ENCODE results near the gene RACGAP1. TPM values are rescaled to one million over a fixed set of nuclear protein-coding genes. Genes with fewer than 3 reads are reported as not detected.

Gene RACGAP1
- total RNA-seq, 1 experiment from 2014 or later, result 78.6 TPM

DNA sequence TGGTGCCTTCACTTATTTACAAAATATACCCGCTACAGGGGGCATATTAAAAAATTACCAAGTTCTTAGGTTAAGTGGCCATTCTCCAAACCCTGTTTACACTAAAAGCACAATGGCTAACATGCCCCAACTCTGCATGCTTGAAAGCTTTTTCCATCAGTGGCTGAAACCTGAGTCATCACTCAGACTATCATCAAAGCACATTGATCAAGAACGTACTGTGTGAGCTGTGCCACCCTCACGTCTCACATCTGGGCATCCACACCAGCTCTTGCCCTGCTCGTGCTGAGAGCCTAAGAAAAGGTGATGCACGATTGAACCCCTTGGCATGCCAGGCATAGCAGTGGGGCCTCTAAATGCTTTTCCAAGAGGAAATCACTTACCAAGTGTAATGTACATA lies 39.3 kb downstream of the RACGAP1 start:
- no peaks in the 10 kb centered on the region for H3K4me1 ChIP-seq (ENCODE audit: low read length)
- H3K27me3 ChIP-seq (ENCODE audit: low read length), result no peaks in the 10 kb centered on the region
- no peaks in the 10 kb centered on the region for H3K9me2 ChIP-seq (replicated peaks; ENCODE audit: insufficient read depth, low read length)
- no peak overlapping the region for H3K9ac ChIP-seq (ENCODE audit: low read length)
- H3K27ac ChIP-seq (ENCODE audit: low read length), result no peak overlapping the region
- H3K36me3 ChIP-seq (ENCODE audit: insufficient read depth, low read length), result peaks cover 21% of the 10 kb centered on the region
- H3K79me2 ChIP-seq (ENCODE audit: low read length), result no peaks in the 10 kb centered on the region
- no peak overlapping the region for H3K4me3 ChIP-seq (ENCODE audit: low read length)
- H3K4me2 ChIP-seq (ENCODE audit: low read depth, low read length, poor library complexity, severe bottlenecking), result no peak overlapping the region
- no peak overlapping the region for H2AFZ ChIP-seq (ENCODE audit: low read length)
- no peaks in the 10 kb centered on the region for H4K20me1 ChIP-seq (ENCODE audit: insufficient read depth, low read depth, low read length)
- H3K9me3 ChIP-seq (ENCODE audit: low read length), result no peaks in the 10 kb centered on the region
- DNase-seq, result no peak

DNA sequence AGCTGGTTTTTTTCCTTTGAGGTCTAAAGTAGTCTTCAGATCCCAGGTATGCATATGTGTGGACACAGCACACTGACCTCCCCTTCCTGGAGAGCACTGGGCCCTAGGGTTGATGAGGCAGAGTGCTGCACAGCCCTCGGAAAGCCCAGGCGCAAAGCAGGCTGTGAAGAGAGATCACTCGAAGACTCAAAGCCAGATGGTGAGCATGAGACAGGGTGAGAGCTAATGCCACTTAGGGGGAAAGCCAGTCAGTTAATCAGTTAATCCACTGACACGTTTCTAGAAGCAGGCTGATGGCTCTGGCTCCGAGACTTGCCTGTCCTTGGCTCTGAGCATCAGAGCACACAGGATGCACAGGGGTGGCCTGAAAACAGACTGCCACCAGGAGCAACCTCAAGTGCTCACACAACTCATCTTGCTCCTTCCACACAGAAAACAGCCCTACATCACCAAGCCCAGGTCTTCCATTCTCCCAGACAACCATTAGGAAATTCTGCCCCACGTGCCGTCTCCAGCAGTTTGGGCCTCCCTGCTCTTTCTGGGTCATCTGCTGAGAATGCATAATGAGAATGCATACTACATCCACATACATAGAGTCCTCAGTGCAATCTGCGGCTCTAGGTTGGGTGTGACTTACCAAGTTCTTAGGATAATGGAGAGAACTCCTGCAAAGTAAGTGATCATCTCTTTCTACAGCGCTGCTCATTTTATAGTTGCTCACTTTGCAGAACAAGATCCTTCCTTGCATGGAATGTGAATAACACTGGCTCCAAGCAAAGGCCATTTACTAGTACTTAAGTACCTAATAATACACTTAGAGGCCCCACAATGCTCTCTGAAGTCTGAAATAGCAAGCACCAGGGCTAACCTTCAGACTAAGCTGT lies 40.6 kb downstream of the RACGAP1 start:
- no peaks in the 10 kb centered on the region for H4K20me1 ChIP-seq (ENCODE audit: insufficient read depth, low read depth, low read length)
- no peaks in the 10 kb centered on the region for H3K27me3 ChIP-seq (ENCODE audit: low read length)
- no peak overlapping the region for H3K27ac ChIP-seq (ENCODE audit: low read length)
- H3K79me2 ChIP-seq (ENCODE audit: low read length), result no peaks in the 10 kb centered on the region
- H3K9me2 ChIP-seq (replicated peaks; ENCODE audit: insufficient read depth, low read length), result no peaks in the 10 kb centered on the region
- H3K4me3 ChIP-seq (ENCODE audit: low read length), result no peak overlapping the region
- H2AFZ ChIP-seq (ENCODE audit: low read length), result no peak overlapping the region
- H3K36me3 ChIP-seq (ENCODE audit: insufficient read depth, low read length), result peaks cover 10% of the 10 kb centered on the region
- DNase-seq, result no peak
- H3K4me1 ChIP-seq (ENCODE audit: low read length), result no peaks in the 10 kb centered on the region
- no peak overlapping the region for H3K4me2 ChIP-seq (ENCODE audit: low read depth, low read length, poor library complexity, severe bottlenecking)
- no peaks in the 10 kb centered on the region for H3K9me3 ChIP-seq (ENCODE audit: low read length)
- H3K9ac ChIP-seq (ENCODE audit: low read length), result no peak overlapping the region

DNA sequence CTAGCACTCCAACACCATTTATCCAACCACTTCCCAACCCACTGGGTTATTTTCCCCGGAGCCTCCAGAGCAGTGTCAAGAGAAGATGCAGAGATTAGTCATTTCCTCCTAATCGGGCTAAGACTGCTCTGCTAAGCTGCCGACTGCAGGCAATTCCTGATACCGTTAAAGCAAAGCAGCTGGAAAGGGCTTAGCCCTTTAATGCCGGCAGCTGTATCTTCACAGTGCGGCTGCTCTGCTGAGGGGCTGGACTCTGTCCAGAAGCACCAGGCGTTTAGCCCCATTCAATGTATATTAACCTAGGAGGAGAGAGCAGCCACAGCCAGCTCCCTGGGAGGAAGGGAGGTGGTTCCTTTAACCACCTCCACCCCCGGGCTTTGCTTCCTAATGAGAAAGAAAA lies 41.4 kb downstream of the RACGAP1 start:
- Histone ChIP-seq H3K79me2 (ENCODE audit: low read length) (no peaks in the 10 kb centered on the region), H3K27ac (ENCODE audit: low read length) (no peak overlapping the region), H4K20me1 (ENCODE audit: insufficient read depth, low read depth, low read length) (no peaks in the 10 kb centered on the region), H3K36me3 (ENCODE audit: insufficient read depth, low read length) (peaks cover 4% of the 10 kb centered on the region; the same call in 1 of the 2 replicates), H3K9me2 (replicated peaks; ENCODE audit: insufficient read depth, low read length) (no peaks in the 10 kb centered on the region), H3K9ac (ENCODE audit: low read length) (no peak overlapping the region), H3K4me3 (ENCODE audit: low read length) (no peak overlapping the region), H3K4me2 (ENCODE audit: low read depth, low read length, poor library complexity, severe bottlenecking) (no peak overlapping the region), H3K9me3 (ENCODE audit: low read length) (no peaks in the 10 kb centered on the region), H2AFZ (ENCODE audit: low read length) (no peak overlapping the region), H3K27me3 (ENCODE audit: low read length) (no peaks in the 10 kb centered on the region), H3K4me1 (ENCODE audit: low read length) (no peaks in the 10 kb centered on the region)
- DNase-seq, result no peak

DNA sequence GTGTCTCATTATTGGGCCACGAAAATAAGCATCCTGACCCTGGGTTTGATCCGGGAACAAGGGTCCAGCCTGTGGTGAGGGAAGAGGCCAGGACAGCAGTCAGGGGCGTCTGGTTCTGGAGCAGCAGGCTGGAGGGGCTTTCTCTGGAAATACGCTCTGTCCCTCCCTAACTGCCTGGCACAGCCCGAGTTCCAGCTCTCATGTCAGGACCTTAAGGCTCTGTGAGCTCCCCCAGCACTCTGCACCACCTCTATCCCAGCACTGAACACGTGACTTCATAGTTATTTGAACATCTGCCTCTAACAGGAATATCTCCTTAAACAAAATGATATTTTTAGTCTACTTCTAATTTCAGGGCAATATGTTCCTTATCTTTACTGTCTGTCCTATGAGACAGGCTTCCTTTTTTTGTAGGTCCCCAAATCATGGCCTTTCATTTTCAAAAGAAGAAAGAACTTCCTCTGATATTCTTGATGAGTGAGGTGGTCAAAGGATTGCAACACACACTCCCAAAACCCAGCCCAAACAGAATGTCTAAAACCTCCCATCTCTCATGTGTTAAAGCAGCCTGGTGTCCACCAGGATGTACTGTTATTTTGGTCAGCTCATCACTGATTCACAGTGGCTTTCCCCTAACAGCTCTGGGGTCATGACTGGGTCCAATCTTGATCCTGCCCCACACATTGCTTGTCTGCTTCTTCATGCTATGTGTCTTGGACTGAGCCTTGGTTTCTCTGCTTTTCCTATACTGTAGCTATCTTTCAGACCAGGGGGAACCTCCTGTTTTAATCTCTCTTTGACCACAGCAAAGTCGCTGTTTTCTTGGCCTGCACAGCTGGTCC lies 42.8 kb downstream of the RACGAP1 start:
- Histone ChIP-seq H3K4me3 (ENCODE audit: low read length) (no peak overlapping the region), H3K9me2 (replicated peaks; ENCODE audit: insufficient read depth, low read length) (no peaks in the 10 kb centered on the region), H4K20me1 (ENCODE audit: insufficient read depth, low read depth, low read length) (no peaks in the 10 kb centered on the region), H3K36me3 (ENCODE audit: insufficient read depth, low read length) (peaks cover 4% of the 10 kb centered on the region; the same call in 1 of the 2 replicates), H3K27ac (ENCODE audit: low read length) (no peak overlapping the region), H3K27me3 (ENCODE audit: low read length) (no peaks in the 10 kb centered on the region), H2AFZ (ENCODE audit: low read length) (no peak overlapping the region), H3K4me1 (ENCODE audit: low read length) (no peaks in the 10 kb centered on the region), H3K9me3 (ENCODE audit: low read length) (no peaks in the 10 kb centered on the region), H3K9ac (ENCODE audit: low read length) (no peak overlapping the region), H3K4me2 (ENCODE audit: low read depth, low read length, poor library complexity, severe bottlenecking) (no peak overlapping the region), H3K79me2 (ENCODE audit: low read length) (no peaks in the 10 kb centered on the region)
- DNase-seq, result no peak

DNA sequence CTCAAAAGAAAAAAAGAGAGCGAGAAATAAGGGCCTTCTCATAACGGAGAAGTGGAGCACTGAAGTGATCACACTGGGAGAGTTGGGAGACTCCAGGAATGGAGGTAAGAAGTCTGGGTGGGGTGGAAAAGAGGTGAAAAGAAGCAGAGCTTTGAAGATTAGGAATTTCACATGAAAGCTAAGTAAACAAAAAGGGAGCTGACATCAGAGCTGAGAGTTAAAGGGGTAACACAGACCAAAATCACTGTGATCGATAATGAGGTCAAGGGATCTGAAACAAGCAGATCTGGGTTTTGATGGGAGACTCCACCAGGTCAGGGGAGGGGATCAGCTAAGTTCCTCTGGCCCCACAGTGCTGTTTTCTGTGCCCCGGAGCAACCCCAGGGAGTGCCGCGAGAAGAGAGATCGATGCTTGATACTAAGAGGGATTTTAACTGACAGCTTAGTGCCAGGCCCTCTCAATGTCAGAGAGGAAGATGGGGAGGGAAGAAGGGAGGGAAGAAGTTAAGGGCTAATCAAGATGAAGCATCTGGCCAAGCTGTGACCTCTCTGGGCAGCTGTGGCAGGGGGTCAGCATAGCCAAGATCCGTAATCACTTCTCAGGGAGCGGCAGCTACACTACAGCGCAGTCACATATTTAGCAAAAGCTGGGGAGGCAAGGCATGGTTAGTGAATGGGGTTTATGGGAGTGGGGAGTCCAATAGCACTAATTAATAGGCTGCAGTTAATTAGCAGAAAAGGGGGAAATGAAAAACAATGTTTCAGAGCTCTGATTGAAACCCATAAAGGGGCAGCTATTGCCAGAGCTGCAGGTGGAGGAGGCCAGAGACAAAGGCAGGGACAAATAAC lies 44.6 kb downstream of the RACGAP1 start:
- no peak overlapping the region for H3K4me3 ChIP-seq (ENCODE audit: low read length)
- H3K9ac ChIP-seq (ENCODE audit: low read length), result no peak overlapping the region
- no peaks in the 10 kb centered on the region for H3K9me3 ChIP-seq (ENCODE audit: low read length)
- no peak overlapping the region for H3K27ac ChIP-seq (ENCODE audit: low read length)
- H3K36me3 ChIP-seq (ENCODE audit: insufficient read depth, low read length), result no peaks in the 10 kb centered on the region
- H3K9me2 ChIP-seq (replicated peaks; ENCODE audit: insufficient read depth, low read length), result no peaks in the 10 kb centered on the region
- no peaks in the 10 kb centered on the region for H3K27me3 ChIP-seq (ENCODE audit: low read length)
- H4K20me1 ChIP-seq (ENCODE audit: insufficient read depth, low read depth, low read length), result no peaks in the 10 kb centered on the region
- H3K4me2 ChIP-seq (ENCODE audit: low read depth, low read length, poor library complexity, severe bottlenecking), result no peak overlapping the region
- no peak overlapping the region for H2AFZ ChIP-seq (ENCODE audit: low read length)
- no peaks in the 10 kb centered on the region for H3K4me1 ChIP-seq (ENCODE audit: low read length)
- DNase-seq, result no peak
- no peaks in the 10 kb centered on the region for H3K79me2 ChIP-seq (ENCODE audit: low read length)

DNA sequence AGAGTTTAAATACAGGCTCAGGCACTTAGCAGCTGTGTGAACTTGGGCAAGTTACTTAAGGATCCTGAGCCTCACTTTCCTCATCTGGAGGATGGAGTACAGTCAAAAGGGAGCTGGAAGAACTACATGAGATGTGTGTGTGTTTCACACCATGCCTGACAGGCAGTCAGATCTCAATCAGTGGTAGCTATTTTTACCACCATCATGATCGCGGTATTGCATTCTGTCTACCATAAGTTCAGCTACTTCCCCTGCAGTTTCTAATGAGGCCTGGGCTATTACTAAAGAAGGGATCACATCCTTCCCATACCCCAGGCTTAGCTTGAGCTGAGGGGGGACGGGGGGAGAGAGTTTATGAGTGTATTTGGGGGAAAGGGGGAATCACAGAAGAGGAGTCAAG lies 45.5 kb downstream of the RACGAP1 start:
- no peak overlapping the region for H3K9ac ChIP-seq (ENCODE audit: low read length)
- no peaks in the 10 kb centered on the region for H3K4me1 ChIP-seq (ENCODE audit: low read length)
- H3K4me2 ChIP-seq (ENCODE audit: low read depth, low read length, poor library complexity, severe bottlenecking), result no peak overlapping the region
- no peak overlapping the region for H3K4me3 ChIP-seq (ENCODE audit: low read length)
- no peak for DNase-seq
- no peak overlapping the region for H2AFZ ChIP-seq (ENCODE audit: low read length)
- H3K9me3 ChIP-seq (ENCODE audit: low read length), result no peaks in the 10 kb centered on the region
- no peaks in the 10 kb centered on the region for H3K27me3 ChIP-seq (ENCODE audit: low read length)
- no peak overlapping the region for H3K27ac ChIP-seq (ENCODE audit: low read length)
- H4K20me1 ChIP-seq (ENCODE audit: insufficient read depth, low read depth, low read length), result no peaks in the 10 kb centered on the region
- H3K79me2 ChIP-seq (ENCODE audit: low read length), result no peaks in the 10 kb centered on the region
- no peaks in the 10 kb centered on the region for H3K36me3 ChIP-seq (ENCODE audit: insufficient read depth, low read length)
- H3K9me2 ChIP-seq (replicated peaks; ENCODE audit: insufficient read depth, low read length), result no peaks in the 10 kb centered on the region

DNA sequence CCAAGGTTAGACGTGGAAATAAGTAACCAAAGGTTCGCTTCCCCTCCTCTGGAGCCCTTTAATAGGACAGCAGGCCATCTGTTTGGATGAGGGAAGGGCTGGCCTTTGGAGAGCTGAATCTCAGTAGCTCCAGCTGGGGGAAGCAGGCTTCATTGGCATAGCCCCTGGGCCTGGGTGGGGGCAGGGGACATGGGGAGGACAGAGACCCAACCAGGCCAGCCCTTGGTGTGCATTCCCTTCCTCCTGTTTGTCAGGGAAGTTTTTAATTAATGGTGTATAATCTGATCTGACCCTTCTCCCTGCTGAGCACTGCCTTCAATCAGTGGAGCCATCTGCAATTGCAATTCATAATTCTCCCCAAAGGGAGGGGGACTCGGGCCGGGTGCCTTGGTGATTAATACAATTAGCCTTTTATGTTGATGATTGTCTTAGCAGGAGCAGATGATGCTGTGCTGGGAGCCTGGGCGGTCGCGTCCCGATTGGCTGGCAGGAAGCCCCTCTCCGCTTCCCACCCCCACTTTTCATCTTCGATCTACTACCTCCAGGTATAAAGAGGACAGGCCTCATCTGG lies 46.2 kb downstream of the RACGAP1 start:
- Histone ChIP-seq H3K4me2 (ENCODE audit: low read depth, low read length, poor library complexity, severe bottlenecking) (no peak overlapping the region), H3K79me2 (ENCODE audit: low read length) (no peaks in the 10 kb centered on the region), H3K9ac (ENCODE audit: low read length) (no peak overlapping the region), H3K4me3 (ENCODE audit: low read length) (no peak overlapping the region), H3K36me3 (ENCODE audit: insufficient read depth, low read length) (no peaks in the 10 kb centered on the region), H3K9me3 (ENCODE audit: low read length) (no peaks in the 10 kb centered on the region), H2AFZ (ENCODE audit: low read length) (no peak overlapping the region), H3K9me2 (replicated peaks; ENCODE audit: insufficient read depth, low read length) (no peaks in the 10 kb centered on the region), H3K27me3 (ENCODE audit: low read length) (no peaks in the 10 kb centered on the region), H3K27ac (ENCODE audit: low read length) (no peak overlapping the region), H3K4me1 (ENCODE audit: low read length) (no peaks in the 10 kb centered on the region), H4K20me1 (ENCODE audit: insufficient read depth, low read depth, low read length) (no peaks in the 10 kb centered on the region)
- no peak for DNase-seq

Data from Karpas-422 (cell line).